Measurements from ENCODE around the gene MUC5AC. TPM values are rescaled to one million over a fixed set of nuclear protein-coding genes. Genes with fewer than 3 reads are reported as not detected.

MUC5AC gene, protein sequence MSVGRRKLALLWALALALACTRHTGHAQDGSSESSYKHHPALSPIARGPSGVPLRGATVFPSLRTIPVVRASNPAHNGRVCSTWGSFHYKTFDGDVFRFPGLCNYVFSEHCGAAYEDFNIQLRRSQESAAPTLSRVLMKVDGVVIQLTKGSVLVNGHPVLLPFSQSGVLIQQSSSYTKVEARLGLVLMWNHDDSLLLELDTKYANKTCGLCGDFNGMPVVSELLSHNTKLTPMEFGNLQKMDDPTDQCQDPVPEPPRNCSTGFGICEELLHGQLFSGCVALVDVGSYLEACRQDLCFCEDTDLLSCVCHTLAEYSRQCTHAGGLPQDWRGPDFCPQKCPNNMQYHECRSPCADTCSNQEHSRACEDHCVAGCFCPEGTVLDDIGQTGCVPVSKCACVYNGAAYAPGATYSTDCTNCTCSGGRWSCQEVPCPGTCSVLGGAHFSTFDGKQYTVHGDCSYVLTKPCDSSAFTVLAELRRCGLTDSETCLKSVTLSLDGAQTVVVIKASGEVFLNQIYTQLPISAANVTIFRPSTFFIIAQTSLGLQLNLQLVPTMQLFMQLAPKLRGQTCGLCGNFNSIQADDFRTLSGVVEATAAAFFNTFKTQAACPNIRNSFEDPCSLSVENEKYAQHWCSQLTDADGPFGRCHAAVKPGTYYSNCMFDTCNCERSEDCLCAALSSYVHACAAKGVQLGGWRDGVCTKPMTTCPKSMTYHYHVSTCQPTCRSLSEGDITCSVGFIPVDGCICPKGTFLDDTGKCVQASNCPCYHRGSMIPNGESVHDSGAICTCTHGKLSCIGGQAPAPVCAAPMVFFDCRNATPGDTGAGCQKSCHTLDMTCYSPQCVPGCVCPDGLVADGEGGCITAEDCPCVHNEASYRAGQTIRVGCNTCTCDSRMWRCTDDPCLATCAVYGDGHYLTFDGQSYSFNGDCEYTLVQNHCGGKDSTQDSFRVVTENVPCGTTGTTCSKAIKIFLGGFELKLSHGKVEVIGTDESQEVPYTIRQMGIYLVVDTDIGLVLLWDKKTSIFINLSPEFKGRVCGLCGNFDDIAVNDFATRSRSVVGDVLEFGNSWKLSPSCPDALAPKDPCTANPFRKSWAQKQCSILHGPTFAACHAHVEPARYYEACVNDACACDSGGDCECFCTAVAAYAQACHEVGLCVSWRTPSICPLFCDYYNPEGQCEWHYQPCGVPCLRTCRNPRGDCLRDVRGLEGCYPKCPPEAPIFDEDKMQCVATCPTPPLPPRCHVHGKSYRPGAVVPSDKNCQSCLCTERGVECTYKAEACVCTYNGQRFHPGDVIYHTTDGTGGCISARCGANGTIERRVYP (N-terminal part only)
- not detected in 2 replicates for total RNA-seq

GRCh38 chr11:1157645-1158591 is at the start of gene MUC5AC:
Gene MUC5AC, plus strand, starts transcription at chr11:1157953. Its CDS starts 47 bp downstream, at chr11:1158000.

DNA sequence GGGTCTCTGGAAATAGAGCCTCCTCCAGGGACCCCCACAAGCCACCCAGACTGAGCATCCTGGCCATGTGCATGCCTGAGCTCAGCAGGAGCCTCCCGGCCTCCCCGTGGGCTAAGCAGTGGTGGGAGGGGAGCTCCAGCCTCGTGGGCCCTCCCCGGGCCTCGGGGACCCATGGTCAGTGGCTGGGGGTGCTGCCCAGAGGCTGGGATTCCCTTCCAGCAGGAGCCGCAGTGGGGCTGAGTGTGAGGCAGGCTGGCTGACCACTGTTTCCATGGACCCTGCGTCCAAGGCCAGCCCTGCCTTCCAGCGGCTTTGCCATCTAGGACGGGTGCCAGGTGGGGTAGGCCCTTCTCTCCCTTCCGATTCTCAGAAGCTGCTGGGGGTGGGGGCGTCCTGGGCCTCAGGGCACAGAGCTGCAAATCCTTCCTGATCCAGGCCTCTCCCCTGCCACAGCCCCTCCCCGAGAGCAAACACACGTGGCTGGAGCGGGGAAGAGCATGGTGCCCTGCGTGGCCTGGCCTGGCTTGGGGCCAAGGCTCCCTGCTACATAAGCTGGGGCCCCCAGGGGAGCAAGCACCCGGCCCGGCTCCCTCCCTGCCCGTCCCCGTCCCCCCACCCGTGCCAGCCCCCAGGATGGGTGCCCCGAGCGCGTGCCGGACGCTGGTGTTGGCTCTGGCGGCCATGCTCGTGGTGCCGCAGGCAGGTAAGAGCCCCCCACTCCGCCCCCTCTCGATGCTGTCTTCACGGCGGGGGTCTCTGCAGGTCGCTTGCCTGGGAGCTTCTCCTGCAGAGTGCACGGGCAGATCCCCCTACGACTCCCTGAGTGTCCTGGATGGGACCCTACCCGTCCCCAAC is 65.0 kb downstream of the MUC5AC start, which contains the start of gene MUC5B:
MUC5B (plus strand) TSS at position 576 of the 855 bp plus-strand sequence; CDS start at position 634, 58 bp downstream.

Other genes starting within 250 kb of the MUC5AC start
- 84.4 and 96.6 TPM in 2 replicates for gene CHID1, start 247.1 kb upstream of the MUC5AC start, total RNA-seq
- 56.2 and 89.5 TPM in 2 replicates for gene AP2A2, start 232.1 kb upstream of the MUC5AC start, total RNA-seq
- gene MUC6, start 121.2 kb upstream of the MUC5AC start, total RNA-seq, result not detected in 2 replicates
- not detected in 2 replicates for gene MUC2, start 83.1 kb upstream of the MUC5AC start, total RNA-seq
- gene MUC5B, start 65.1 kb downstream of the MUC5AC start, total RNA-seq, result not detected in 2 replicates
- gene TOLLIP, start 151.7 kb downstream of the MUC5AC start, total RNA-seq, result 34.2 and 55.8 TPM in 2 replicates
- gene BRSK2, start 232.0 kb downstream of the MUC5AC start, total RNA-seq, result 0.25 and 0.33 TPM in 2 replicates

Data from mesangial cell (primary cell).